Fibroblast of lung (primary cell): ENCODE measurements around the gene PPIF. TPM values are rescaled to one million over a fixed set of nuclear protein-coding genes. Genes with fewer than 3 reads are reported as not detected.

Experiments used
- DNase-seq, 2 donors: peaks; one replicate each; pipeline versions ENCODE4 v3.0.0 to v3.0.0-alpha.2; 2010; ENCODE audit warnings: low read depth in 2 of 2
- H2AFZ ChIP-seq: 2 replicates; pipeline ENCODE4 v1.5.1; 2012; ENCODE audit warnings: low read length, control low read depth, inconsistent platforms
- H3K27ac ChIP-seq: 2 replicates; pipeline ENCODE4 v1.5.1; 2011; ENCODE audit warnings: low read length, control low read depth; ENCODE audit not compliant: insufficient read depth
- H3K27me3 ChIP-seq: 2 replicates; pipeline ENCODE4 v1.5.1; 2011; ENCODE audit warnings: mild to moderate bottlenecking, low read length; ENCODE audit not compliant: control insufficient read depth, insufficient read depth
- H3K36me3 ChIP-seq: 2 replicates; pipeline ENCODE4 v1.5.1; 2011; ENCODE audit warnings: low read length; ENCODE audit not compliant: control insufficient read depth, insufficient read depth
- H3K4me1 ChIP-seq: 2 replicates; pipeline ENCODE4 v1.5.1; 2011; ENCODE audit warnings: low read length; ENCODE audit not compliant: control insufficient read depth, insufficient read depth; ENCODE audit errors: extremely low read depth
- H3K4me2 ChIP-seq: 2 replicates; pipeline ENCODE4 v1.5.1; 2011; ENCODE audit warnings: low read length, control low read depth; ENCODE audit not compliant: insufficient read depth; ENCODE audit errors: extremely low read depth
- H3K4me3 ChIP-seq, 4 experiments: fragments of 200-600 bp in 1 of 4; sonication (generic) in 1 of 4; replicated peaks in 1 of 4; 2 replicates each; pipeline ENCODE4 v1.5.1; 2011 to 2016; ENCODE audit warnings: low read length in 4 of 4, low read depth in 3 of 4, mild to moderate bottlenecking in 3 of 4, control low read depth in 2 of 4, inconsistent platforms in 1 of 4, mixed read lengths in 1 of 4; ENCODE audit not compliant: insufficient read depth in 1 of 4; ENCODE audit errors: control extremely low read depth in 1 of 4
- H3K79me2 ChIP-seq: 2 replicates; pipeline ENCODE4 v1.5.1; 2012; ENCODE audit warnings: mild to moderate bottlenecking, low read length, inconsistent platforms; ENCODE audit not compliant: control insufficient read depth, insufficient read depth
- H3K9ac ChIP-seq: 2 replicates; pipeline ENCODE4 v1.5.1; 2011; ENCODE audit warnings: mild to moderate bottlenecking, low read length, control low read depth; ENCODE audit not compliant: insufficient read depth
- H3K9me3 ChIP-seq: 2 replicates; pipeline ENCODE4 v1.5.1; 2012; ENCODE audit warnings: low read depth, low read length; ENCODE audit not compliant: control insufficient read depth, insufficient read depth
- H4K20me1 ChIP-seq: 2 replicates; pipeline ENCODE4 v1.5.1; 2011; ENCODE audit warnings: low read length; ENCODE audit not compliant: control insufficient read depth, insufficient read depth; ENCODE audit errors: extremely low read depth
- CTCF ChIP-seq, 2 donors: IDR thresholded peaks in 1 of 2; conservative IDR thresholded peaks in 1 of 2; 1 replicate in 1 of 2; 2 replicates in 1 of 2; pipeline ENCODE4 v1.5.1; 2011 to 2012; ENCODE audit warnings: low read length in 2 of 2, control low read depth in 1 of 2, inconsistent platforms in 1 of 2, low read depth in 1 of 2, mild to moderate bottlenecking in 1 of 2
- EZH2 ChIP-seq: IDR thresholded peaks from 2 replicates; pipeline ENCODE4 v1.5.1; 2012; ENCODE audit warnings: low read length, control low read depth, mild to moderate bottlenecking; ENCODE audit errors: missing control alignments
- polyA plus RNA-seq, 2 donors: library from polyadenylated mRNA; depleted of rRNA in 1 of 2; stranded (reverse) in 1 of 2; unstranded in 1 of 2; fragments of >200 nt; gene quantifications; 2 replicates each; pipeline ENCODE4 v1.2.1, GENCODE V29; 2011 to 2012; ENCODE audit warnings: missing spikeins in 1 of 2
- total RNA-seq: library from RNA; depleted of rRNA; stranded (reverse); fragments of >200 nt; gene quantifications from 2 replicates; pipeline ENCODE4 v1.2.1, GENCODE V29; 2014

PPIF gene
- total and polyA plus RNA-seq, 2 donors (not counting 1 experiment from before 2014, with no cell fraction given) = 18.7 to 63.0 TPM

GRCh38 chr10:79404231-79404609 is 57.0 kb downstream of the PPIF start:
- no peaks in the 10 kb centered on the region for H4K20me1 ChIP-seq
- peaks cover 37% of the 10 kb centered on the region for H3K79me2 ChIP-seq
- H3K27me3 ChIP-seq = no peaks in the 10 kb centered on the region
- H3K9me3 ChIP-seq = no peaks in the 10 kb centered on the region
- no peak overlapping the region for H3K4me3 ChIP-seq
- peak overlapping the region; percentile 42 for H3K4me2 ChIP-seq
- peak overlapping the region; percentile 65 for H3K27ac ChIP-seq
- peak; percentile 82 to 93 for DNase-seq
- peaks cover 3% of the 10 kb centered on the region for H3K36me3 ChIP-seq
- peaks cover 75% of the 10 kb centered on the region for H3K4me1 ChIP-seq
- peak overlapping the region; percentile 52 for H3K9ac ChIP-seq
- no peak for TF ChIP-seq CTCF (conservative IDR thresholded peaks at IDR 0.05 in 1 of 2, IDR thresholded peaks at IDR 0.05 in 1 of 2; ENCODE audit: low read depth in 1 of 2, low read length in 2 of 2)
- no peak for TF ChIP-seq EZH2
- H2AFZ ChIP-seq = no peak overlapping the region

- Histone ChIP-seq H3K27me3 (no peaks in the 10 kb centered on the region), H4K20me1 (no peaks in the 10 kb centered on the region), H3K4me2 (no peak overlapping the region), H3K4me1 (peaks cover 77% of the 10 kb centered on the region), H2AFZ (no peak overlapping the region), H3K27ac (peak overlapping the region; percentile 19), H3K9me3 (no peaks in the 10 kb centered on the region), H3K79me2 (peaks cover 37% of the 10 kb centered on the region), H3K36me3 (peaks cover 3% of the 10 kb centered on the region), H3K9ac (no peak overlapping the region), H3K4me3 (no peak overlapping the region)
- TF ChIP-seq CTCF (conservative IDR thresholded peaks at IDR 0.05 in 1 of 2, IDR thresholded peaks at IDR 0.05 in 1 of 2; ENCODE audit: low read depth in 1 of 2, low read length in 2 of 2) = no peak
- TF ChIP-seq EZH2 = no peak
- no peak for DNase-seq
These were observed 57.4 kb downstream of the PPIF start for GRCh38 chr10:79404690-79405131.

Other genes starting within 250 kb of the PPIF start
- 40.3 and 44.4 TPM in 2 replicates for gene ZCCHC24, start 98.2 kb downstream of the PPIF start, total RNA-seq
- gene ZCCHC24, start 98.2 kb downstream of the PPIF start, polyA plus RNA-seq = 30.2 and 33.2 TPM in 2 replicates
- gene EIF5AL1, start 165.1 kb downstream of the PPIF start, total RNA-seq = 0.26 and 0.33 TPM in 2 replicates
- gene EIF5AL1, start 165.1 kb downstream of the PPIF start, polyA plus RNA-seq = 2.0 and 2.4 TPM in 2 replicates
- gene SFTPA2, start 212.9 kb downstream of the PPIF start, total RNA-seq = not detected in 2 replicates
- gene SFTPA2, start 212.9 kb downstream of the PPIF start, polyA plus RNA-seq = not detected in 2 replicates